SK-N-MC (cell line): ENCODE data around the gene CHM.

Experiments used
- DNase-seq: peaks from one replicate; pipeline ENCODE4 v3.0.0-alpha.2; 2011; ENCODE audit warnings: low read depth, low spot score
- H3K27ac ChIP-seq: fragments of 200-600 bp; sonication (generic); 2 replicates; pipeline ENCODE4 v1.5.1; 2016; ENCODE audit warnings: mixed run types
- H3K36me3 ChIP-seq: fragments of 200-600 bp; sonication (generic); 2 replicates; pipeline ENCODE4 v1.6.1; 2017; ENCODE audit warnings: antibody characterized with exemption, low read length, mixed read lengths; ENCODE audit not compliant: insufficient read depth
- H3K4me3 ChIP-seq: fragments of 200-600 bp; sonication (generic); 2 replicates; pipeline ENCODE4 v1.5.1; 2016
- H3K9ac ChIP-seq: fragments of 200-600 bp; sonication (generic); 2 replicates; pipeline ENCODE4 v1.8.0; 2017; ENCODE audit warnings: mixed run types, mixed read lengths; ENCODE audit not compliant: insufficient read length
- H3K9me3 ChIP-seq: fragments of 200-600 bp; sonication (generic); 2 replicates; pipeline ENCODE4 v1.6.1; 2017; ENCODE audit warnings: low read depth, mild to moderate bottlenecking, antibody characterized with exemption, low read length, moderate library complexity, mixed read lengths
- EZH2 ChIP-seq: fragments of 200-600 bp; sonication (generic); IDR thresholded peaks from one replicate; pipeline ENCODE4 v1.6.1; 2017; ENCODE audit warnings: antibody characterized with exemption
- FOXP2 ChIP-seq: optimal IDR thresholded peaks from 2 replicates; pipeline ENCODE3; 2011; ENCODE audit warnings: mild to moderate bottlenecking, moderate library complexity; ENCODE audit not compliant: insufficient read depth; ENCODE audit errors: extremely low read length, control extremely low read depth
- POLR2AphosphoS5 ChIP-seq: IDR thresholded peaks from 2 replicates; pipeline ENCODE4 v1.6.1; 2012; ENCODE audit warnings: mild to moderate bottlenecking, low read depth, low read length, borderline replicate concordance

The CHM gene

GRCh38 chrX:86002076-86002896 is 45.1 kb downstream of the CHM start:
- no peaks in the 10 kb centered on the region for H3K36me3 ChIP-seq
- no peak overlapping the region for H3K27ac ChIP-seq
- H3K4me3 ChIP-seq, result no peak overlapping the region
- DNase-seq, result no peak
- H3K9me3 ChIP-seq, result no peaks in the 10 kb centered on the region
- TF ChIP-seq EZH2 (no peak), FOXP2 (no peak), POLR2AphosphoS5 (no peak)
- H3K9ac ChIP-seq, result no peak overlapping the region

- Histone ChIP-seq H3K9ac (no peak overlapping the region), H3K4me3 (no peak overlapping the region), H3K36me3 (no peaks in the 10 kb centered on the region), H3K9me3 (no peaks in the 10 kb centered on the region), H3K27ac (no peak overlapping the region)
- no peak for DNase-seq
- TF ChIP-seq FOXP2, result no peak
Observed at GRCh38 chrX:85998954-85999353, 48.4 kb downstream of the CHM start.

- no peak overlapping the region for H3K9ac ChIP-seq
- no peak overlapping the region for H3K4me3 ChIP-seq
- no peak for DNase-seq
- no peak overlapping the region for H3K27ac ChIP-seq
- H3K36me3 ChIP-seq, result no peaks in the 10 kb centered on the region
- H3K9me3 ChIP-seq, result no peaks in the 10 kb centered on the region
- TF ChIP-seq FOXP2 (no peak), POLR2AphosphoS5 (no peak), EZH2 (no peak)
Observed at GRCh38 chrX:85996555-85996954, 50.8 kb downstream of the CHM start.

GRCh38 chrX:85995641-85996040 is 51.7 kb downstream of the CHM start:
- no peak overlapping the region for H3K4me3 ChIP-seq
- no peak overlapping the region for H3K9ac ChIP-seq
- TF ChIP-seq FOXP2 (no peak), EZH2 (no peak), POLR2AphosphoS5 (no peak)
- no peak overlapping the region for H3K27ac ChIP-seq
- no peaks in the 10 kb centered on the region for H3K9me3 ChIP-seq
- no peaks in the 10 kb centered on the region for H3K36me3 ChIP-seq
- DNase-seq, result no peak

GRCh38 chrX:85994797-85995196 is 52.6 kb downstream of the CHM start:
- Histone ChIP-seq H3K27ac (no peak overlapping the region), H3K36me3 (no peaks in the 10 kb centered on the region), H3K4me3 (no peak overlapping the region), H3K9ac (no peak overlapping the region), H3K9me3 (no peaks in the 10 kb centered on the region)
- DNase-seq, result no peak
- TF ChIP-seq POLR2AphosphoS5 (no peak), FOXP2 (no peak), EZH2 (no peak)

- no peaks in the 10 kb centered on the region for H3K36me3 ChIP-seq
- TF ChIP-seq FOXP2, result no peak
- TF ChIP-seq EZH2, result no peak
- no peak for TF ChIP-seq POLR2AphosphoS5
- no peak for DNase-seq
- H3K9ac ChIP-seq, result no peak overlapping the region
- H3K9me3 ChIP-seq, result no peaks in the 10 kb centered on the region
- H3K27ac ChIP-seq, result no peak overlapping the region
- H3K4me3 ChIP-seq, result no peak overlapping the region
Observed at GRCh38 chrX:85994228-85994627, 53.1 kb downstream of the CHM start.

GRCh38 chrX:85993539-85994197 is 53.7 kb downstream of the CHM start:
- Histone ChIP-seq H3K9me3 (no peaks in the 10 kb centered on the region), H3K36me3 (no peaks in the 10 kb centered on the region), H3K27ac (no peak overlapping the region), H3K4me3 (no peak overlapping the region), H3K9ac (no peak overlapping the region)
- TF ChIP-seq POLR2AphosphoS5 (no peak), EZH2 (no peak), FOXP2 (no peak)
- no peak for DNase-seq

- Histone ChIP-seq H3K9ac (no peak overlapping the region), H3K36me3 (no peaks in the 10 kb centered on the region), H3K9me3 (no peaks in the 10 kb centered on the region), H3K4me3 (no peak overlapping the region), H3K27ac (no peak overlapping the region)
- DNase-seq, result no peak
- TF ChIP-seq POLR2AphosphoS5 (no peak), FOXP2 (no peak), EZH2 (no peak)
Observed at GRCh38 chrX:85992811-85993229, 54.5 kb downstream of the CHM start.

GRCh38 chrX:85988353-85988752 is 59.0 kb downstream of the CHM start:
- Histone ChIP-seq H3K36me3 (no peaks in the 10 kb centered on the region), H3K9ac (no peak overlapping the region), H3K4me3 (no peak overlapping the region), H3K9me3 (no peaks in the 10 kb centered on the region), H3K27ac (no peak overlapping the region)
- no peak for DNase-seq
- no peak for TF ChIP-seq FOXP2
- TF ChIP-seq EZH2, result no peak
- no peak for TF ChIP-seq POLR2AphosphoS5
